Loucy (cell line): ENCODE data around the gene RGL3.

Experiments used
- CTCF ChIP-seq: fragments of 200-600 bp; sonication (generic); conservative IDR thresholded peaks from 2 replicates; pipeline ENCODE4 v1.5.1; 2014; ENCODE audit warnings: mild to moderate bottlenecking, antibody characterized with exemption, low read length
- EZH2phosphoT487 ChIP-seq: fragments of 200-600 bp; IDR thresholded peaks from 2 replicates; pipeline ENCODE4 v1.6.1; 2018; ENCODE audit warnings: antibody characterized with exemption, mild to moderate bottlenecking, moderate library complexity, borderline replicate concordance

- no peak for TF ChIP-seq CTCF
- no peak for TF ChIP-seq EZH2phosphoT487
Measured at GRCh38 chr19:11461453-11461852, 42.3 kb upstream of the RGL3 start.
